HCT116 (cell line): Measurements from ENCODE around the gene S1PR1. TPM values are rescaled to one million over a fixed set of nuclear protein-coding genes. Genes with fewer than 3 reads are reported as not detected.

Experiments used
- ATAC-seq: fragments of 200-7000 bp; cut with Tn5 transposase; 2 replicates; pipeline ENCODE4 v1.9.1; 2020; ENCODE audit warnings: mild to moderate bottlenecking, moderate library complexity
- BruUV-seq: library from RNA; stranded (reverse); fragments of 400-500 nt; replicated peaks from 2 replicates; lab custom pipeline; 2021; lab: Mats Ljungman, UMichigan
- CTCF ChIA-PET: fragments of 300-600 bp; sonication (Branson Sonifier 250); formaldehyde crosslinking; loops from one replicate; lab custom pipeline; 2021; ENCODE audit warnings: antibody characterized with exemption; lab: Charles Lee
- POLR2A ChIA-PET: fragments of 300-600, 350-600 bp; sonication (Branson Sonifier 250); formaldehyde crosslinking; loops from one replicate; lab custom pipeline; 2021; ENCODE audit warnings: antibody characterized with exemption; lab: Charles Lee
- RAD21 ChIA-PET, 2 experiments: fragments of 300-600 bp; sonication (Branson Sonifier 250); formaldehyde crosslinking; loops; one replicate each; lab custom pipeline; 2023; ENCODE audit warnings: low total read pairs in 2 of 2; ENCODE audit not compliant: uncharacterized antibody in 2 of 2, unreplicated experiment in 2 of 2, low non-redundant PET in 1 of 2; lab: Charles Lee
- DNase-seq: peaks from one replicate; pipeline ENCODE4 v3.0.0-alpha.2; 2010; ENCODE audit warnings: low read depth, low spot score
- H2AFZ ChIP-seq: fragments of 200-600 bp; shearing (Covaris generic), sonication (generic); 2 replicates; pipeline ENCODE4 v1.6.1; 2017; ENCODE audit warnings: low read depth, mixed run types, mixed read lengths, antibody characterized with exemption, low read length; ENCODE audit not compliant: poor library complexity, severe bottlenecking
- H3K27ac ChIP-seq: 2 replicates; pipeline ENCODE4 v1.5.1; 2012; ENCODE audit warnings: low read depth, low read length
- H3K27me3 ChIP-seq: fragments of 200-600 bp; sonication (generic); 2 replicates; pipeline ENCODE4 v1.6.1; 2016; ENCODE audit warnings: mixed run types, low read length, mixed read lengths; ENCODE audit not compliant: insufficient read depth
- H3K36me3 ChIP-seq, 2 experiments: fragments of 200-500 bp in 1 of 2; fragments of 200-600 bp in 1 of 2; sonication (Bioruptor generic) in 1 of 2; sonication (generic) in 1 of 2; 2 replicates each; pipeline versions ENCODE4 v1.5.1 to v1.6.1; 2014 to 2016; ENCODE audit warnings: low read length in 2 of 2, inconsistent platforms in 1 of 2, mixed read lengths in 1 of 2, mixed run types in 1 of 2; ENCODE audit not compliant: insufficient read depth in 2 of 2, control insufficient read depth in 1 of 2
- H3K4me1 ChIP-seq, 2 experiments: fragments of 200-600 bp in 1 of 2; sonication (generic) in 1 of 2; 2 replicates each; pipeline versions ENCODE4 v1.5.1 to v1.6.1; 2012 to 2017; ENCODE audit warnings: low read length in 2 of 2, inconsistent platforms in 1 of 2, mild to moderate bottlenecking in 1 of 2, mixed read lengths in 1 of 2, mixed run types in 1 of 2, moderate library complexity in 1 of 2; ENCODE audit not compliant: insufficient read depth in 2 of 2, control insufficient read depth in 1 of 2
- H3K4me2 ChIP-seq: fragments of 200-600 bp; sonication (generic); 2 replicates; pipeline ENCODE4 v1.6.1; 2017; ENCODE audit warnings: mixed run types, low read length, mixed read lengths
- H3K4me3 ChIP-seq, 2 experiments: fragments of 200-600 bp in 1 of 2; sonication (generic) in 1 of 2; replicated peaks in 1 of 2; 2 replicates each; pipeline ENCODE4 v1.5.1; 2011 to 2016; ENCODE audit warnings: low read length in 2 of 2, control low read depth in 1 of 2, low read depth in 1 of 2, mild to moderate bottlenecking in 1 of 2, mixed read lengths in 1 of 2, mixed run types in 1 of 2
- H3K79me2 ChIP-seq: fragments of 200-600 bp; sonication (generic); 2 replicates; pipeline ENCODE4 v1.6.1; 2017; ENCODE audit warnings: mild to moderate bottlenecking, mixed run types, low read length, moderate library complexity, mixed read lengths; ENCODE audit not compliant: insufficient read depth
- H3K9ac ChIP-seq: fragments of 200-600 bp; sonication (generic); 2 replicates; pipeline ENCODE4 v1.6.1; 2016; ENCODE audit warnings: low read length, mixed read lengths
- H3K9me2 ChIP-seq: fragments of 200-600 bp; sonication (generic), shearing (Covaris generic); 2 replicates; pipeline ENCODE4 v1.6.1; 2017; ENCODE audit warnings: mixed run types, mild to moderate bottlenecking, moderate library complexity; ENCODE audit not compliant: insufficient read depth
- H3K9me3 ChIP-seq, 2 experiments: fragments of 200-500 bp in 1 of 2; fragments of 200-600 bp in 1 of 2; sonication (Bioruptor generic) in 1 of 2; sonication (generic) in 1 of 2; 2 replicates each; pipeline ENCODE4 v1.6.1; 2014 to 2017; ENCODE audit warnings: low read length in 2 of 2, mixed read lengths in 2 of 2, inconsistent platforms in 1 of 2, low read depth in 1 of 2, mild to moderate bottlenecking in 1 of 2, mixed run types in 1 of 2, moderate library complexity in 1 of 2; ENCODE audit not compliant: control insufficient read depth in 1 of 2, insufficient read depth in 1 of 2
- H4K20me1 ChIP-seq: fragments of 200-600 bp; sonication (generic), shearing (Covaris generic); 2 replicates; pipeline ENCODE4 v1.6.1; 2017; ENCODE audit warnings: mixed run types, mild to moderate bottlenecking, moderate library complexity; ENCODE audit not compliant: insufficient read depth
- TCF7L2 ChIP-seq: IDR thresholded peaks from 2 replicates; pipeline ENCODE4 v1.7.0; 2011; ENCODE audit warnings: borderline replicate concordance, inconsistent platforms; ENCODE audit not compliant: insufficient read depth, insufficient read length; ENCODE audit errors: extremely low read depth
- YY1 ChIP-seq: IDR thresholded peaks from 2 replicates; pipeline ENCODE4 v1.6.1; 2011; ENCODE audit warnings: low read length, low read depth, moderate library complexity, mild to moderate bottlenecking; ENCODE audit not compliant: insufficient replicate concordance; ENCODE audit errors: extremely low read depth
- intact Hi-C: fragments of 100-400 bp; cut with micrococcal nuclease; formaldehyde crosslinking; loops from 2 replicates; pipeline ENCODE4 v1.10.0; 2022
- total RNA-seq: library from RNA; stranded (reverse); gene quantifications from one replicate; pipeline ENCODE4 v1.2.1, GENCODE V29; 2021; ENCODE audit not compliant: unreplicated experiment
- TF ChIP-seq, protein P1 (sequence below): IDR thresholded peaks from 2 replicates; pipeline ENCODE4 v1.6.1; 2011; ENCODE audit warnings: mild to moderate bottlenecking, low read length, moderate library complexity; ENCODE audit not compliant: insufficient replicate concordance; ENCODE audit errors: extremely low read depth

The S1PR1 gene
- total RNA-seq, 1 experiment from 2014 or later: 0.61 TPM

DNA sequence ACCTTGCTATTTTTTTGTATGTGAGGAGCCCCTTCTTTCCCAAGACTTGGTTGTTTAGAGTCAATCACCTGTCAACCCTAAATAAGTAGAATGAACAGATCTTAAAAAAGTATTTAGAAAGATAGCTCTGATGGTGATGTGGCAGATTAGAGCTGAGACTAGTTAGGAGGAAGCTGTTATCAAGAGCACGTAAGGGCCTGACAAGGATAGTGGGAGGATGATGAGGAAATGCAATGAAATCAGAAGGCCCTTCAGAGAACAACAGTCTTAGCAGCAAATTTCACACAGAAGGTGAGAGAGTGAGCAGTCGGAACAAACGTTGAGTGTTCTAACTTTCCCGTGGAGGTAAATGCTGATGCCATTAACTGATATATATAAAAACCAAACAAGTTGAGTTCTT, 15.9 kb upstream of the S1PR1 start:
- no peaks in the 10 kb centered on the region for H3K9me3 ChIP-seq
- no peaks in the 10 kb centered on the region for H4K20me1 ChIP-seq
- BruUV-seq: no TSS peak
- H3K9me2 ChIP-seq: no peaks in the 10 kb centered on the region
- H2AFZ ChIP-seq: no peak overlapping the region
- no peaks in the 10 kb centered on the region for H3K4me1 ChIP-seq
- no peak overlapping the region for H3K4me2 ChIP-seq
- ATAC-seq (no peak), DNase-seq (no peak)
- no peak overlapping the region for H3K9ac ChIP-seq
- ChIA-PET CTCF (interaction anchor here (1.8 kb wide), 1 partner anchor 18 kb away, joined by 7 read pairs; no protein-coding TSS in a partner anchor), RAD21 (no interaction called here), POLR2A (interaction anchor here (1.0 kb wide), 1 partner anchor 15 kb away, joined by 3 read pairs; no protein-coding TSS in a partner anchor)
- no peaks in the 10 kb centered on the region for H3K79me2 ChIP-seq
- no peaks in the 10 kb centered on the region for H3K36me3 ChIP-seq
- no peak overlapping the region for H3K4me3 ChIP-seq
- intact Hi-C loops: no loop called here
- H3K27me3 ChIP-seq: no peaks in the 10 kb centered on the region
- H3K27ac ChIP-seq: no peak overlapping the region
- TF ChIP-seq, protein P1, sequence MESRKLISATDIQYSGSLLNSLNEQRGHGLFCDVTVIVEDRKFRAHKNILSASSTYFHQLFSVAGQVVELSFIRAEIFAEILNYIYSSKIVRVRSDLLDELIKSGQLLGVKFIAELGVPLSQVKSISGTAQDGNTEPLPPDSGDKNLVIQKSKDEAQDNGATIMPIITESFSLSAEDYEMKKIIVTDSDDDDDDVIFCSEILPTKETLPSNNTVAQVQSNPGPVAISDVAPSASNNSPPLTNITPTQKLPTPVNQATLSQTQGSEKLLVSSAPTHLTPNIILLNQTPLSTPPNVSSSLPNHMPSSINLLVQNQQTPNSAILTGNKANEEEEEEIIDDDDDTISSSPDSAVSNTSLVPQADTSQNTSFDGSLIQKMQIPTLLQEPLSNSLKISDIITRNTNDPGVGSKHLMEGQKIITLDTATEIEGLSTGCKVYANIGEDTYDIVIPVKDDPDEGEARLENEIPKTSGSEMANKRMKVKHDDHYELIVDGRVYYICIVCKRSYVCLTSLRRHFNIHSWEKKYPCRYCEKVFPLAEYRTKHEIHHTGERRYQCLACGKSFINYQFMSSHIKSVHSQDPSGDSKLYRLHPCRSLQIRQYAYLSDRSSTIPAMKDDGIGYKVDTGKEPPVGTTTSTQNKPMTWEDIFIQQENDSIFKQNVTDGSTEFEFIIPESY: no peak
- TF ChIP-seq TCF7L2: no peak

DNA sequence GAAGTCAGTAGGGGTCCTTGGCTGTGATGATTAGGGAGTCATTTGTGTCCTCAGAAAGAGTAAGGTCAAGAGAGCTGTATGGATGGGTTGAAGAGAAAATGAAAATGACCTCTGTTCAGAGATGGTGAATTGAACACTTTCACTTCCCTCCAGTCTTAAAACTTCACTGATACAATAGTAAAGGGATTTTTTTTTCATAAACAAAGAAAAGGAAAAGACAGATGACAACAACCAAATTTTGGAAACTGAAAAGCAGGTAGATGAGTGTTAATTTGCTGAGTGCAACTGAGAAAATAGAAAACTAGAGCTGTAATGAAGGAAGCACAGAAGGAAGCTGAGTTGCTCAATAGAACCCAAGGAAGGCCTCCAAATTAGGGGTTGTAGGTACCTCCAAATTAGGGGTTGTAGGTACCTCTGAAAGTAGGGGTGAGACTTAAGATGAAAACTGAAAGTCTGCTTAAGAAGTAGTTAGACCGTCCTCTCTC, 14.8 kb upstream of the S1PR1 start:
- Histone ChIP-seq H3K27me3 (no peaks in the 10 kb centered on the region), H3K79me2 (no peaks in the 10 kb centered on the region), H3K9ac (no peak overlapping the region), H4K20me1 (no peaks in the 10 kb centered on the region; the same call in 1 of the 2 replicates), H3K4me1 (no peaks in the 10 kb centered on the region), H3K9me3 (no peaks in the 10 kb centered on the region), H3K36me3 (no peaks in the 10 kb centered on the region), H3K4me3 (no peak overlapping the region)
- no peak for DNase-seq
- TF ChIP-seq YY1: no peak
- TF ChIP-seq, all 23 proteins: peak for 0
- no peak overlapping the region for H3K4me2 ChIP-seq
- no peak overlapping the region for H3K27ac ChIP-seq
- no peak overlapping the region for H2AFZ ChIP-seq
- POLR2A ChIA-PET: interaction anchor here (1.0 kb wide), 1 partner anchor 14 kb away, joined by 3 read pairs; no protein-coding TSS in a partner anchor
- RAD21 ChIA-PET: no interaction called here
- intact Hi-C loops: no loop called here
- ATAC-seq: no peak
- CTCF ChIA-PET: interaction anchor here (1.8 kb wide), 1 partner anchor 17 kb away, joined by 7 read pairs; no protein-coding TSS in a partner anchor
- no TSS peak for BruUV-seq
- no peaks in the 10 kb centered on the region for H3K9me2 ChIP-seq
